Right atrium auricular region (tissue), 2 donors: ENCODE data around the gene MRAP2. TPM values are rescaled to one million over a fixed set of nuclear protein-coding genes. Genes with fewer than 3 reads are reported as not detected.
"Not testable (repeated sequence)": the region's sequence is repeated elsewhere in the genome, so short reads cannot be mapped to it uniquely, and the experiment has no call there.

ENCODE experiments used
- DNase-seq: peaks from one replicate; pipeline ENCODE4 v3.0.0-alpha.2; 2019; ENCODE audit warnings: low spot score
- H3K27ac ChIP-seq, 2 donors: fragments of 200-600 bp; sonication (generic); 1 replicate in 1 of 2; 2 replicates in 1 of 2; pipeline ENCODE4 v1.5.1; 2016 to 2019
- H3K27me3 ChIP-seq, 2 donors: fragments of 200-600 bp; sonication (generic); one replicate each; pipeline versions ENCODE4 v1.5.1 to v1.6.0; 2017 to 2019
- H3K36me3 ChIP-seq: fragments of 200-600 bp; sonication (generic); one replicate; pipeline ENCODE4 v1.5.1; 2016
- H3K4me1 ChIP-seq, 2 donors: fragments of 200-600 bp; sonication (generic); one replicate each; pipeline versions ENCODE4 v1.5.1 to v1.6.0; 2017 to 2019
- H3K4me3 ChIP-seq, 2 donors: fragments of 200-600 bp; sonication (generic); 1 replicate in 1 of 2; 2 replicates in 1 of 2; pipeline ENCODE4 v1.5.1; 2017 to 2019; ENCODE audit warnings: mild to moderate bottlenecking in 1 of 2, moderate library complexity in 1 of 2
- H3K9me3 ChIP-seq, 2 donors: fragments of 200-600 bp; sonication (generic); one replicate each; pipeline ENCODE4 v1.5.1; 2019
- CTCF ChIP-seq, 2 donors: fragments of 200-600 bp; sonication (generic); IDR thresholded peaks; one replicate each; pipeline ENCODE4 v1.5.1; 2019; ENCODE audit warnings: antibody characterized with exemption in 2 of 2
- total RNA-seq, 2 donors: library from RNA; depleted of rRNA; stranded (reverse); fragments of >200 nt; gene quantifications; one replicate each; pipeline ENCODE4 v1.1.0, GENCODE V29; 2016

MRAP2 gene
- total RNA-seq, 2 donors from 2014 or later = 0.20 TPM; not detected in 1

GRCh38 chr6:84061174-84061573 lies 27.6 kb downstream of the MRAP2 start:
- H3K4me3 ChIP-seq = no peak overlapping the region
- H3K36me3 ChIP-seq = no peaks in the 10 kb centered on the region
- TF ChIP-seq CTCF (IDR thresholded peaks at IDR 0.05) = no peak
- H3K4me1 ChIP-seq = no peaks in the 10 kb centered on the region
- no peaks in the 10 kb centered on the region for H3K9me3 ChIP-seq
- H3K27ac ChIP-seq = no peak overlapping the region
- no peaks in the 10 kb centered on the region for H3K27me3 ChIP-seq
- no peak for DNase-seq

GRCh38 chr6:84061613-84062398 lies 28.2 kb downstream of the MRAP2 start:
- H3K4me1 ChIP-seq = no peaks in the 10 kb centered on the region
- TF ChIP-seq CTCF (IDR thresholded peaks at IDR 0.05) = no peak
- H3K27me3 ChIP-seq = no peaks in the 10 kb centered on the region
- no peaks in the 10 kb centered on the region for H3K9me3 ChIP-seq
- no peak overlapping the region for H3K27ac ChIP-seq
- no peak for DNase-seq
- H3K4me3 ChIP-seq = no peak overlapping the region
- no peaks in the 10 kb centered on the region for H3K36me3 ChIP-seq

GRCh38 chr6:84062519-84063154 lies 29.1 kb downstream of the MRAP2 start:
- Histone ChIP-seq H3K27ac (no peak overlapping the region), H3K36me3 (no peaks in the 10 kb centered on the region), H3K4me3 (no peak overlapping the region), H3K9me3 (no peaks in the 10 kb centered on the region), H3K27me3 (no peaks in the 10 kb centered on the region), H3K4me1 (no peaks in the 10 kb centered on the region)
- no peak for DNase-seq
- TF ChIP-seq CTCF (IDR thresholded peaks at IDR 0.05) = no peak

GRCh38 chr6:84065693-84066290 lies 32.2 kb downstream of the MRAP2 start:
- H3K9me3 ChIP-seq = peaks cover 0 to 9% of the 10 kb centered on the region in 2 donors
- no peaks in the 10 kb centered on the region for H3K4me1 ChIP-seq
- no peak overlapping the region for H3K4me3 ChIP-seq
- no peak overlapping the region for H3K27ac ChIP-seq
- H3K27me3 ChIP-seq = no peaks in the 10 kb centered on the region
- H3K36me3 ChIP-seq = no peaks in the 10 kb centered on the region
- no peak for DNase-seq
- TF ChIP-seq CTCF (IDR thresholded peaks at IDR 0.05) = no peak

GRCh38 chr6:84066536-84066935 lies 33.0 kb downstream of the MRAP2 start:
- Histone ChIP-seq H3K4me1 (no peaks in the 10 kb centered on the region), H3K9me3 (peaks cover 0 to 9% of the 10 kb centered on the region in 2 donors), H3K4me3 (no peak overlapping the region), H3K27me3 (no peaks in the 10 kb centered on the region), H3K27ac (no peak overlapping the region), H3K36me3 (no peaks in the 10 kb centered on the region)
- no peak for DNase-seq
- no peak for TF ChIP-seq CTCF (IDR thresholded peaks at IDR 0.05)

GRCh38 chr6:84068873-84069272 lies 35.3 kb downstream of the MRAP2 start:
- H3K9me3 ChIP-seq, H3K27ac ChIP-seq, H3K4me3 ChIP-seq, H3K27me3 ChIP-seq, H3K4me1 ChIP-seq, H3K36me3 ChIP-seq, DNase-seq: not testable (repeated sequence)
